Measurements from ENCODE around the gene KRTAP10-4. TPM values are rescaled to one million over a fixed set of nuclear protein-coding genes. Genes with fewer than 3 reads are reported as not detected.

Gene KRTAP10-4
- total and polyA plus RNA-seq, 2 donors (not counting 3 experiments of a cell fraction or from before 2014, with no cell fraction given): not detected

DNA sequence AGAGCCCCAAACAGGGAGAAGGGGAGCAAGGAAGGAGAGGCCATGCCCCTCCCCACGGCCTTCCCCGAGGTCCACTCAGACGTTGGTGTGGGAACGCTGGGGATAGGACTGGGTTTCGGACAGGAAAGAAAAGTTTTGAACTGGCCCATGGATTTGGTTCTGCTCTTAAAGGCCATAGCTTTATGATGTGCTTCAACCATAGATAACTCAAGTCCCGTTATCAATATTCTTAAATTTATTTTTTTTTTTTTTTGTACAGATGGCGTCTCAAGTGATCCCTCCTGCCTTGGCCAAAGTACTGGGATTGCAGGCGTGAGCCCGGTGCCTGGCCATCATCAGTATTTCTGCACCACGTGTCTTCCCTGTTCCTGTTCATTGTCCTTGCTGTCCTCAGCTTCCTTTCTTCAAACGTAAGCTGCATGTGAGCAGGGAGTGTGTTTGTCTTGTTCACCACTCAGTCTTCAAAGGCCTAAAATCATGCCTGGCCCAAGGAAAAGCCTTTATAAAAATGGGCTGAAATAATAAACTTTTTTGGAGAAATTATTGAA is 32.7 kb upstream of the KRTAP10-4 start:
- intact Hi-C loops (cut with micrococcal nuclease) (no loop called here), dilution Hi-C loops (cut with MboI; ENCODE audit: extremely low pct_ligation_motif_present, low sequenced_read_pairs) (no loop called here)
- H4K20me1 ChIP-seq (replicated peaks; ENCODE audit: control insufficient read depth, extremely low read depth, insufficient read depth, low read length): no peaks in the 10 kb centered on the region
- no peaks in the 10 kb centered on the region for H3K9me3 ChIP-seq (replicated peaks; ENCODE audit: control insufficient read depth, insufficient read depth, low read length)
- H3K27ac ChIP-seq (ENCODE audit: insufficient read depth, low read depth, low read length): no peak overlapping the region
- H3K4me2 ChIP-seq (ENCODE audit: insufficient read depth, low read length): no peak overlapping the region
- no peak for DNase-seq (ENCODE audit: low read depth, low spot score)
- no peaks in the 10 kb centered on the region for H3K36me3 ChIP-seq (ENCODE audit: control insufficient read depth in 2 of 2, extremely low read depth in 1 of 2, insufficient read depth in 2 of 2, low read length in 2 of 2)
- ChIA-PET POLR2A (no interaction called here), CTCF (interaction anchor here (0.6 to 0.8 kb wide), 2 partner anchors 77 to 253 kb away, joined by 3 read pairs; no protein-coding TSS in a partner anchor)
- no peaks in the 10 kb centered on the region for H3K4me1 ChIP-seq (ENCODE audit: control insufficient read depth, extremely low read depth, insufficient read depth, low read length)
- H3K9ac ChIP-seq (replicated peaks; ENCODE audit: extremely low read depth, insufficient read depth, low read length): no peak overlapping the region
- H2AFZ ChIP-seq (ENCODE audit: low read depth, low read length): no peak overlapping the region
- no peak for TF ChIP-seq FOS (IDR thresholded peaks at IDR 0.05; ENCODE audit: borderline replicate concordance, insufficient read depth, low read length)
- no TSS peak for BruUV-seq (replicated peaks)
- H3K79me2 ChIP-seq (ENCODE audit: control insufficient read depth, insufficient read depth, low read length): no peaks in the 10 kb centered on the region
- H3K9me1 ChIP-seq (replicated peaks; ENCODE audit: control insufficient read depth, extremely low read depth, insufficient read depth, low read length): no peaks in the 10 kb centered on the region
- H3K4me3 ChIP-seq (replicated peaks in 1 of 3; ENCODE audit: insufficient read depth in 1 of 3, low read depth in 1 of 3, low read length in 3 of 3): no peak overlapping the region
- peaks cover 0 to 15% of the 10 kb centered on the region in 2 experiments for H3K27me3 ChIP-seq (ENCODE audit: control insufficient read depth in 2 of 2, insufficient read depth in 2 of 2, low read length in 2 of 2)
- no peak for FAIRE-seq

DNA sequence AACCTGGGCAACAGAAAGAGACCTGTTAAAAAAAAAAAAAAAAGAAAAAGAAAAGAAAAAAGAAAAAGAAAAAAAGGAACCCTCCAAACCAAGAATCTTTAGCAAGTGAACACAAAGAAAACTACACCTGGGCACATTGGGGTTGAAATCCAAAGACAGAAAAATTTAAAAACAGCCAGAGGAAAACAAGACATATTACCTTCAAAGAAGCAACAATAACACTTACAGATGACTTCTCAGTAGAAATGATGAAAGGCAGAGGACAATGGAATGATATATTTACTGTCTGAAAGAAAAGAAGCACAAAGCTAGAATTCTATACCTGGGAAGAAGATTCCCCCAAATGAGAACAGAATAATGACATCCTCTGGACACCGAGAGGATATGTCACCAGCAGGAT is 30.8 kb upstream of the KRTAP10-4 start:
- no peak for FAIRE-seq
- no peak overlapping the region for H2AFZ ChIP-seq (ENCODE audit: low read depth, low read length)
- no peak overlapping the region for H3K27ac ChIP-seq (ENCODE audit: insufficient read depth, low read depth, low read length)
- no peaks in the 10 kb centered on the region for H3K9me3 ChIP-seq (replicated peaks; ENCODE audit: control insufficient read depth, insufficient read depth, low read length)
- no peaks in the 10 kb centered on the region for H4K20me1 ChIP-seq (replicated peaks; ENCODE audit: control insufficient read depth, extremely low read depth, insufficient read depth, low read length)
- CTCF ChIA-PET: no interaction called here
- H3K4me3 ChIP-seq (replicated peaks in 1 of 3; ENCODE audit: insufficient read depth in 1 of 3, low read depth in 1 of 3, low read length in 3 of 3): no peak overlapping the region
- H3K27me3 ChIP-seq (ENCODE audit: control insufficient read depth in 2 of 2, insufficient read depth in 2 of 2, low read length in 2 of 2): peaks cover 2 to 20% of the 10 kb centered on the region in 2 experiments
- H3K79me2 ChIP-seq (ENCODE audit: control insufficient read depth, insufficient read depth, low read length): no peaks in the 10 kb centered on the region
- TF ChIP-seq, protein P1, sequence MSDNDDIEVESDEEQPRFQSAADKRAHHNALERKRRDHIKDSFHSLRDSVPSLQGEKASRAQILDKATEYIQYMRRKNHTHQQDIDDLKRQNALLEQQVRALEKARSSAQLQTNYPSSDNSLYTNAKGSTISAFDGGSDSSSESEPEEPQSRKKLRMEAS (IDR thresholded peaks at IDR 0.05; ENCODE audit: insufficient read depth, insufficient read length): no peak
- H3K36me3 ChIP-seq (ENCODE audit: control insufficient read depth in 2 of 2, extremely low read depth in 1 of 2, insufficient read depth in 2 of 2, low read length in 2 of 2): no peaks in the 10 kb centered on the region
- dilution Hi-C loops (cut with MboI; ENCODE audit: extremely low pct_ligation_motif_present, low sequenced_read_pairs) (no loop called here), intact Hi-C loops (cut with micrococcal nuclease) (no loop called here)
- no TSS peak for BruUV-seq (replicated peaks)
- no peak overlapping the region for H3K9ac ChIP-seq (replicated peaks; ENCODE audit: extremely low read depth, insufficient read depth, low read length)
- POLR2A ChIA-PET: no interaction called here
- H3K9me1 ChIP-seq (replicated peaks; ENCODE audit: control insufficient read depth, extremely low read depth, insufficient read depth, low read length): no peaks in the 10 kb centered on the region
- no peak overlapping the region for H3K4me2 ChIP-seq (ENCODE audit: insufficient read depth, low read length)
- DNase-seq (ENCODE audit: low read depth, low spot score): no peak
- H3K4me1 ChIP-seq (ENCODE audit: control insufficient read depth, extremely low read depth, insufficient read depth, low read length): no peaks in the 10 kb centered on the region

All from endothelial cell of umbilical vein (primary cell).